ENCODE results near the gene GPX1. TPM values are rescaled to one million over a fixed set of nuclear protein-coding genes. Genes with fewer than 3 reads are reported as not detected.

The GPX1 gene
- polyA plus RNA-seq, 3 donors: 1,287 to 2,105 (median 1,394) TPM

DNA sequence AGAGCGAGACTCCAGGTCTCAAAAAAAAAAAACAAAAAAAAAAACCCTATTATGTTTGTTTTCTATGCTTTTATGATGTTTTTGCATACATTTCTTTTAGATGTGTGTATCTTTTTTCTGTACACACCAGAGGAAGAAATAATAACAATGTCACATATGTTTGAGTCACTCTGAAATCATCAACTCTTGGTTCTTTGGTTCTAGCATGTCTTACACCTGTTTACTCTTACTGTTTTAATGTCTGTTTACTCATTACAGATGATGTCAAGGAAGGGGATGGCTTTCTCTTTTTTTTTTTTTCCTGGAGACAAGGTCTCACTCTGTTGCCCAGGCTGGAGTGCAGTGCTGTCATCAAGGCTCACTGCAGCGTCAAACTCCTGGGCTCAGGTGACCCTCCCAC is 29.6 kb upstream of the GPX1 start:
- Histone ChIP-seq H3K4me2 (replicated peaks; ENCODE audit: extremely low read depth, low read length, poor library complexity, severe bottlenecking) (no peak overlapping the region), H3K4me1 (ENCODE audit: control insufficient read depth in 1 of 2, insufficient read depth in 2 of 2, low read length in 2 of 2) (peaks cover 41 to 60% of the 10 kb centered on the region in 2 donors), H3K27ac (ENCODE audit: low read depth in 1 of 2, low read length in 2 of 2) (peak overlapping the region; percentile 63 to 79), H4K20me1 (ENCODE audit: insufficient read depth, low read length) (peaks cover 98% of the 10 kb centered on the region), H3K4me3 (replicated peaks in 1 of 3; ENCODE audit: low read depth in 2 of 3, low read length in 3 of 3) (no peak overlapping the region), H3K27me3 (ENCODE audit: control insufficient read depth in 2 of 2, insufficient read depth in 2 of 2, low read length in 2 of 2) (no peaks in the 10 kb centered on the region), H3K36me3 (replicated peaks in 1 of 2; ENCODE audit: control insufficient read depth in 1 of 2, insufficient read depth in 2 of 2, low read length in 2 of 2) (peaks cover 8 to 14% of the 10 kb centered on the region in 2 donors), H3K9me3 (replicated peaks in 1 of 2; ENCODE audit: control insufficient read depth in 1 of 2, insufficient read depth in 1 of 2, low read length in 2 of 2) (no peaks in the 10 kb centered on the region), H3K79me2 (ENCODE audit: insufficient read depth, low read length) (peaks cover 99% of the 10 kb centered on the region), H2AFZ (ENCODE audit: insufficient read depth, low read depth, low read length, poor library complexity, severe bottlenecking) (no peak overlapping the region), H3K9ac (ENCODE audit: insufficient read depth, low read length, poor library complexity, severe bottlenecking) (no peak overlapping the region)
- no peak overlapping the region for H3K4me3 Mint-ChIP-seq
- DNase-seq: no peak
- peaks cover 0 to 3% (median 2%) of the 10 kb centered on the region in 3 donors for H3K27me3 Mint-ChIP-seq (ENCODE audit: low read depth in 3 of 3)
- no CpG with 5 or more reads among the region's 2 CpGs for WGBS (ENCODE audit: insufficient coverage)
- H3K4me1 Mint-ChIP-seq: peaks cover 62% of the 10 kb centered on the region
- peaks cover 6 to 23% of the 10 kb centered on the region in 2 donors for H3K36me3 Mint-ChIP-seq
- peak overlapping the region; percentile 65 to 90 (median 85) for H3K27ac Mint-ChIP-seq
- intact Hi-C loops (cut with micrococcal nuclease): loop anchor here in 1 of 2 donors (5.0 kb wide), 1 partner anchor 45 kb away; the partner anchor contains the start of gene USP4
- H3K9me3 Mint-ChIP-seq: no peaks in the 10 kb centered on the region
- TF ChIP-seq, protein P1, sequence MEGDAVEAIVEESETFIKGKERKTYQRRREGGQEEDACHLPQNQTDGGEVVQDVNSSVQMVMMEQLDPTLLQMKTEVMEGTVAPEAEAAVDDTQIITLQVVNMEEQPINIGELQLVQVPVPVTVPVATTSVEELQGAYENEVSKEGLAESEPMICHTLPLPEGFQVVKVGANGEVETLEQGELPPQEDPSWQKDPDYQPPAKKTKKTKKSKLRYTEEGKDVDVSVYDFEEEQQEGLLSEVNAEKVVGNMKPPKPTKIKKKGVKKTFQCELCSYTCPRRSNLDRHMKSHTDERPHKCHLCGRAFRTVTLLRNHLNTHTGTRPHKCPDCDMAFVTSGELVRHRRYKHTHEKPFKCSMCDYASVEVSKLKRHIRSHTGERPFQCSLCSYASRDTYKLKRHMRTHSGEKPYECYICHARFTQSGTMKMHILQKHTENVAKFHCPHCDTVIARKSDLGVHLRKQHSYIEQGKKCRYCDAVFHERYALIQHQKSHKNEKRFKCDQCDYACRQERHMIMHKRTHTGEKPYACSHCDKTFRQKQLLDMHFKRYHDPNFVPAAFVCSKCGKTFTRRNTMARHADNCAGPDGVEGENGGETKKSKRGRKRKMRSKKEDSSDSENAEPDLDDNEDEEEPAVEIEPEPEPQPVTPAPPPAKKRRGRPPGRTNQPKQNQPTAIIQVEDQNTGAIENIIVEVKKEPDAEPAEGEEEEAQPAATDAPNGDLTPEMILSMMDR (IDR thresholded peaks at IDR 0.05): no peak

DNA sequence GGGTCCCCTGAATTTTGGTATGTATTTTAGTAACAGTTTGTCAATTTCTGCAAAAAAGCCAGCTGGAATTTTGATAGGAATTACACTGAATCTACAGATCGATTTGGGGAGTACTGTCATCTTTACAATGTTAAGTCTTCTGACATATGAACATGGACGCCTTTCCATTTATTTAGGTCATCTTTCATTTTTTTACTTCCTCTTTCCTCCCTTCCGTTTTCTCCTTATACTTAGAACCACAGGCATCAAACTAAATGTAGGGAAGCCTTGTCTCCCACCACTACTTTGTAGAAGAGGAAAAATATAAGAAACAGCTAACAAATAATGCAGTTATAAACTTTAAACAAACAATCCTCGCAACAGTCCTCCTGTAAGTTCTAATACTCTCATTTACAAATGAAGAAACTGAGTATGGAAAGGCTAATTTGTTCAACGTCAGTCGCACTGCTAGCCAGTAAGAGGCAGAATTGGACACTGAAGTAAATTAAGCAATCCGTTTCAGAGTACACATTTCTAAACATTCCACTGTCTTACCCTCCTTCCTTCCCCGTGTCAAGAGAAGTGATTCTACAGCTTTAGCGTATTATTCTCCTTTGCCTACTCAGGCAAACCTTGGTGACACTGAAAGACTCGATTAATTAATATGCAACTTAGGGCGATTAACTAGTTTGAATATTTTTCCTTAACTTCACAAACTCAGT is 28.1 kb upstream of the GPX1 start:
- Histone ChIP-seq H2AFZ (ENCODE audit: insufficient read depth, low read depth, low read length, poor library complexity, severe bottlenecking) (peak overlapping the region; percentile 10), H4K20me1 (ENCODE audit: insufficient read depth, low read length) (peaks cover 98% of the 10 kb centered on the region)

More for the DNA sequence above, 28.1 kb upstream of the GPX1 start:
- H3K4me1 Mint-ChIP-seq: peaks cover 66% of the 10 kb centered on the region
- H3K27ac ChIP-seq (ENCODE audit: low read depth in 1 of 2, low read length in 2 of 2): peak overlapping the region; percentile 73 to 85
- intact Hi-C loops (cut with micrococcal nuclease): loop anchor here in 1 of 2 donors (5.0 kb wide), 1 partner anchor 44 kb away; the partner anchor contains the start of gene USP4
- H3K9ac ChIP-seq (ENCODE audit: insufficient read depth, low read length, poor library complexity, severe bottlenecking): peak overlapping the region; percentile 27
- 6% methylated on average over 5 of the region's 11 CpGs for WGBS (ENCODE audit: insufficient coverage)
- H3K36me3 ChIP-seq (replicated peaks in 1 of 2; ENCODE audit: control insufficient read depth in 1 of 2, insufficient read depth in 2 of 2, low read length in 2 of 2): peaks cover 8 to 18% of the 10 kb centered on the region in 2 donors
- peak; percentile 60 to 81 (median 75) for DNase-seq
- no peaks in the 10 kb centered on the region for H3K9me3 Mint-ChIP-seq
- H3K9me3 ChIP-seq (replicated peaks in 1 of 2; ENCODE audit: control insufficient read depth in 1 of 2, insufficient read depth in 1 of 2, low read length in 2 of 2): no peaks in the 10 kb centered on the region
- H3K4me3 ChIP-seq (replicated peaks in 1 of 3; ENCODE audit: low read depth in 2 of 3, low read length in 3 of 3): peak overlapping the region in 2 of 3 experiments; percentile 10 to 52
- peaks cover 6 to 27% of the 10 kb centered on the region in 2 donors for H3K36me3 Mint-ChIP-seq
- H3K27me3 ChIP-seq (ENCODE audit: control insufficient read depth in 2 of 2, insufficient read depth in 2 of 2, low read length in 2 of 2): no peaks in the 10 kb centered on the region
- peak overlapping the region; percentile 85 to 98 (median 95) for H3K27ac Mint-ChIP-seq
- H3K4me1 ChIP-seq (ENCODE audit: control insufficient read depth in 1 of 2, insufficient read depth in 2 of 2, low read length in 2 of 2): peaks cover 44 to 60% of the 10 kb centered on the region in 2 donors
- TF ChIP-seq, protein P1 (IDR thresholded peaks at IDR 0.05): no peak
- H3K79me2 ChIP-seq (ENCODE audit: insufficient read depth, low read length): peaks cover 99% of the 10 kb centered on the region
- H3K4me3 Mint-ChIP-seq: peak overlapping the region; percentile 20 to 61
- H3K27me3 Mint-ChIP-seq (ENCODE audit: low read depth in 3 of 3): peaks cover 0 to 3% (median 2%) of the 10 kb centered on the region in 3 donors
- H3K4me2 ChIP-seq (replicated peaks; ENCODE audit: extremely low read depth, low read length, poor library complexity, severe bottlenecking): peak overlapping the region; percentile 65

All from CD14-positive monocyte (primary cell).